ENCODE data around the gene IMPA2. TPM values are rescaled to one million over a fixed set of nuclear protein-coding genes. Genes with fewer than 3 reads are reported as not detected.

The IMPA2 gene
- total and polyA plus RNA-seq, 2 of the 8 experiments (the other 6 are each of a cell fraction or from before 2014, with no cell fraction given): 102 to 140 TPM

DNA sequence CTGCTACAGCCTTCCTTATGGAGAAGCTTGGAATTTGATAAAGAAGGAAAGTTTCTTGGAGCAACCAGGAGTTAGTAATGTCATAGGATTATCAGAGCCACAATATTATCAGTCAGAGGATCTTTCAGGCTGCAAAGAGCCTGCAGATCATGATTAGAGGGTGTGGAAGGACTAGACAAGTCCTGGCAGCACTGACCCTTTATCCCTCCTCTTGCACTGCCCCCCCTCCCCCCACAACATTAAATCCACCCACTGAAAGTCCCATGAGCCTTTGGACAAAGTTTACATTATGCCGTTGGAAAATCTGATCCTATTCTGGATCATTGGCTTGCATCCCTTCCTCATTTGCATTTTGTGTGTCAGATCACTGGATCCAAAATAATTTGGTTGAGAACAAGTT is 18.7 kb upstream of the IMPA2 start (continued):
- TF ChIP-seq SP4 (IDR thresholded peaks at IDR 0.05; ENCODE audit: low read length) (no peak), SUZ12 (IDR thresholded peaks at IDR 0.05; ENCODE audit: low read length) (no peak), HDAC2 (IDR thresholded peaks at IDR 0.05; ENCODE audit: borderline replicate concordance in 1 of 2, low read depth in 2 of 2, low read length in 2 of 2) (no peak), ASH2L (IDR thresholded peaks at IDR 0.05; ENCODE audit: low read length) (no peak), KDM1A (IDR thresholded peaks at IDR 0.05; ENCODE audit: borderline replicate concordance, low read length) (no peak), RXRA (IDR thresholded peaks at IDR 0.05; ENCODE audit: insufficient read depth, low read depth, low read length) (no peak), POLR2A (IDR thresholded peaks at IDR 0.05; ENCODE audit: control extremely low read depth in 1 of 2, low read depth in 2 of 2, low read length in 2 of 2) (no peak)

Measured in H1 (cell line).